Measurements from ENCODE around the gene CCRL2. TPM values are rescaled to one million over a fixed set of nuclear protein-coding genes. Genes with fewer than 3 reads are reported as not detected.

Gene CCRL2
- total and polyA plus RNA-seq, 9 of the 15 experiments (the other 6 are each of a cell fraction or from before 2014, with no cell fraction given) = 3.4 to 5.7 (median 4.0) TPM

GRCh38 chr3:46422617-46423016 lies 15.6 kb downstream of the CCRL2 start (continued):
- TF ChIP-seq, protein P1, sequence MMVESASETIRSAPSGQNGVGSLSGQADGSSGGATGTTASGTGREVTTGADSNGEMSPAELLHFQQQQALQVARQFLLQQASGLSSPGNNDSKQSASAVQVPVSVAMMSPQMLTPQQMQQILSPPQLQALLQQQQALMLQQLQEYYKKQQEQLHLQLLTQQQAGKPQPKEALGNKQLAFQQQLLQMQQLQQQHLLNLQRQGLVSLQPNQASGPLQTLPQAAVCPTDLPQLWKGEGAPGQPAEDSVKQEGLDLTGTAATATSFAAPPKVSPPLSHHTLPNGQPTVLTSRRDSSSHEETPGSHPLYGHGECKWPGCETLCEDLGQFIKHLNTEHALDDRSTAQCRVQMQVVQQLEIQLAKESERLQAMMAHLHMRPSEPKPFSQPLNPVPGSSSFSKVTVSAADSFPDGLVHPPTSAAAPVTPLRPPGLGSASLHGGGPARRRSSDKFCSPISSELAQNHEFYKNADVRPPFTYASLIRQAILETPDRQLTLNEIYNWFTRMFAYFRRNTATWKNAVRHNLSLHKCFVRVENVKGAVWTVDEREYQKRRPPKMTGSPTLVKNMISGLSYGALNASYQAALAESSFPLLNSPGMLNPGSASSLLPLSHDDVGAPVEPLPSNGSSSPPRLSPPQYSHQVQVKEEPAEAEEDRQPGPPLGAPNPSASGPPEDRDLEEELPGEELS (CRISPR knock-in tag; IDR thresholded peaks at IDR 0.05; ENCODE audit: borderline replicate concordance) = no peak
- no peak for TF ChIP-seq DACH1 (IDR thresholded peaks at IDR 0.05; ENCODE audit: partially characterized antibody)
- TF ChIP-seq TFAM (CRISPR knock-in tag; conservative IDR thresholded peaks at IDR 0.05) = no peak
- no peak for TF ChIP-seq ZBTB7A (IDR thresholded peaks at IDR 0.05; ENCODE audit: borderline replicate concordance, control insufficient read depth, low read depth, low read length)
- no peak for TF ChIP-seq ZNF174 (CRISPR knock-in tag; IDR thresholded peaks at IDR 0.05)
- no peak for TF ChIP-seq GTF2F1 (IDR thresholded peaks at IDR 0.05; ENCODE audit: low read depth, low read length)
- TF ChIP-seq ZNF12 (CRISPR knock-in tag; IDR thresholded peaks at IDR 0.05) = no peak
- TF ChIP-seq ZNF23 (CRISPR knock-in tag; IDR thresholded peaks at IDR 0.05) = no peak
- no peak for TF ChIP-seq ZNF165 (CRISPR knock-in tag; IDR thresholded peaks at IDR 0.05; ENCODE audit: borderline replicate concordance)
- no peak for TF ChIP-seq CCNT2 (IDR thresholded peaks at IDR 0.05; ENCODE audit: borderline replicate concordance, extremely low read depth, insufficient read length, low read depth, low read length)
- TF ChIP-seq ZNF175 (CRISPR knock-in tag; IDR thresholded peaks at IDR 0.05; ENCODE audit: low read depth) = no peak
- TF ChIP-seq ZEB2 (IDR thresholded peaks at IDR 0.05) = peak; percentile 67
- TF ChIP-seq, protein P2, sequence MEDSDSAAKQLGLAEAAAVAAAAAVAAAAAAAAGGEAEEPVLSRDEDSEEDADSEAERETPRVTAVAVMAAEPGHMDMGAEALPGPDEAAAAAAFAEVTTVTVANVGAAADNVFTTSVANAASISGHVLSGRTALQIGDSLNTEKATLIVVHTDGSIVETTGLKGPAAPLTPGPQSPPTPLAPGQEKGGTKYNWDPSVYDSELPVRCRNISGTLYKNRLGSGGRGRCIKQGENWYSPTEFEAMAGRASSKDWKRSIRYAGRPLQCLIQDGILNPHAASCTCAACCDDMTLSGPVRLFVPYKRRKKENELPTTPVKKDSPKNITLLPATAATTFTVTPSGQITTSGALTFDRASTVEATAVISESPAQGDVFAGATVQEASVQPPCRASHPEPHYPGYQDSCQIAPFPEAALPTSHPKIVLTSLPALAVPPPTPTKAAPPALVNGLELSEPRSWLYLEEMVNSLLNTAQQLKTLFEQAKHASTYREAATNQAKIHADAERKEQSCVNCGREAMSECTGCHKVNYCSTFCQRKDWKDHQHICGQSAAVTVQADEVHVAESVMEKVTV (CRISPR knock-in tag; IDR thresholded peaks at IDR 0.05) = no peak
- TF ChIP-seq GATA2 (CRISPR knock-in tag; IDR thresholded peaks at IDR 0.05) = peak; percentile 39; the same call in 1 of the 2 replicates
- no peak for TF ChIP-seq ZNF24 (IDR thresholded peaks at IDR 0.05)
- peak; percentile 35 for TF ChIP-seq CBFA2T2 (conservative IDR thresholded peaks at IDR 0.05)
- TF ChIP-seq RNF2 (IDR thresholded peaks at IDR 0.05) = no peak
- TF ChIP-seq ZNF699 (CRISPR knock-in tag; IDR thresholded peaks at IDR 0.05; ENCODE audit: insufficient replicate concordance) = no peak
- peak in 1 of 2 experiments; percentile 61; a peak in 1 of 4 replicates for TF ChIP-seq RCOR1 (IDR thresholded peaks at IDR 0.05; ENCODE audit: borderline replicate concordance in 1 of 2, low read depth in 2 of 2, low read length in 2 of 2)
- no peak for TF ChIP-seq POLR2B (IDR thresholded peaks at IDR 0.05; ENCODE audit: low read depth, partially characterized antibody)
- TF ChIP-seq TBP (optimal IDR thresholded peaks at IDR 0.05; ENCODE audit: low read depth, low read length) = no peak
- peak; percentile 90 for TF ChIP-seq ATF7 (IDR thresholded peaks at IDR 0.05)
- TF ChIP-seq CBFB (CRISPR knock-in tag; IDR thresholded peaks at IDR 0.05) = no peak
- no peak for TF ChIP-seq ZNF830 (CRISPR knock-in tag; IDR thresholded peaks at IDR 0.05)
- TF ChIP-seq, protein P3, sequence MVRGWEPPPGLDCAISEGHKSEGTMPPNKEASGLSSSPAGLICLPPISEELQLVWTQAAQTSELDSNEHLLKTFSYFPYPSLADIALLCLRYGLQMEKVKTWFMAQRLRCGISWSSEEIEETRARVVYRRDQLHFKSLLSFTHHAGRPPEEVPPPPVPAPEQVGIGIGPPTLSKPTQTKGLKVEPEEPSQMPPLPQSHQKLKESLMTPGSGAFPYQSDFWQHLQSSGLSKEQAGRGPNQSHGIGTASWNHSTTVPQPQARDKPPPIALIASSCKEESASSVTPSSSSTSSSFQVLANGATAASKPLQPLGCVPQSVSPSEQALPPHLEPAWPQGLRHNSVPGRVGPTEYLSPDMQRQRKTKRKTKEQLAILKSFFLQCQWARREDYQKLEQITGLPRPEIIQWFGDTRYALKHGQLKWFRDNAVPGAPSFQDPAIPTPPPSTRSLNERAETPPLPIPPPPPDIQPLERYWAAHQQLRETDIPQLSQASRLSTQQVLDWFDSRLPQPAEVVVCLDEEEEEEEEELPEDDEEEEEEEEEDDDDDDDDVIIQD (CRISPR knock-in tag; IDR thresholded peaks at IDR 0.05) = no peak
- TF ChIP-seq MAX (CRISPR knock-in tag; IDR thresholded peaks at IDR 0.05) = peak; percentile 40; the same call in 1 of the 2 replicates
- no peak for TF ChIP-seq TRIM24 (IDR thresholded peaks at IDR 0.05)
- TF ChIP-seq BHLHE40 (IDR thresholded peaks at IDR 0.05; ENCODE audit: low read length) = peak; percentile 64; the same call in 1 of the 2 replicates
